ENCODE results near the gene PLEKHJ1.

- TF ChIP-seq, protein P1, sequence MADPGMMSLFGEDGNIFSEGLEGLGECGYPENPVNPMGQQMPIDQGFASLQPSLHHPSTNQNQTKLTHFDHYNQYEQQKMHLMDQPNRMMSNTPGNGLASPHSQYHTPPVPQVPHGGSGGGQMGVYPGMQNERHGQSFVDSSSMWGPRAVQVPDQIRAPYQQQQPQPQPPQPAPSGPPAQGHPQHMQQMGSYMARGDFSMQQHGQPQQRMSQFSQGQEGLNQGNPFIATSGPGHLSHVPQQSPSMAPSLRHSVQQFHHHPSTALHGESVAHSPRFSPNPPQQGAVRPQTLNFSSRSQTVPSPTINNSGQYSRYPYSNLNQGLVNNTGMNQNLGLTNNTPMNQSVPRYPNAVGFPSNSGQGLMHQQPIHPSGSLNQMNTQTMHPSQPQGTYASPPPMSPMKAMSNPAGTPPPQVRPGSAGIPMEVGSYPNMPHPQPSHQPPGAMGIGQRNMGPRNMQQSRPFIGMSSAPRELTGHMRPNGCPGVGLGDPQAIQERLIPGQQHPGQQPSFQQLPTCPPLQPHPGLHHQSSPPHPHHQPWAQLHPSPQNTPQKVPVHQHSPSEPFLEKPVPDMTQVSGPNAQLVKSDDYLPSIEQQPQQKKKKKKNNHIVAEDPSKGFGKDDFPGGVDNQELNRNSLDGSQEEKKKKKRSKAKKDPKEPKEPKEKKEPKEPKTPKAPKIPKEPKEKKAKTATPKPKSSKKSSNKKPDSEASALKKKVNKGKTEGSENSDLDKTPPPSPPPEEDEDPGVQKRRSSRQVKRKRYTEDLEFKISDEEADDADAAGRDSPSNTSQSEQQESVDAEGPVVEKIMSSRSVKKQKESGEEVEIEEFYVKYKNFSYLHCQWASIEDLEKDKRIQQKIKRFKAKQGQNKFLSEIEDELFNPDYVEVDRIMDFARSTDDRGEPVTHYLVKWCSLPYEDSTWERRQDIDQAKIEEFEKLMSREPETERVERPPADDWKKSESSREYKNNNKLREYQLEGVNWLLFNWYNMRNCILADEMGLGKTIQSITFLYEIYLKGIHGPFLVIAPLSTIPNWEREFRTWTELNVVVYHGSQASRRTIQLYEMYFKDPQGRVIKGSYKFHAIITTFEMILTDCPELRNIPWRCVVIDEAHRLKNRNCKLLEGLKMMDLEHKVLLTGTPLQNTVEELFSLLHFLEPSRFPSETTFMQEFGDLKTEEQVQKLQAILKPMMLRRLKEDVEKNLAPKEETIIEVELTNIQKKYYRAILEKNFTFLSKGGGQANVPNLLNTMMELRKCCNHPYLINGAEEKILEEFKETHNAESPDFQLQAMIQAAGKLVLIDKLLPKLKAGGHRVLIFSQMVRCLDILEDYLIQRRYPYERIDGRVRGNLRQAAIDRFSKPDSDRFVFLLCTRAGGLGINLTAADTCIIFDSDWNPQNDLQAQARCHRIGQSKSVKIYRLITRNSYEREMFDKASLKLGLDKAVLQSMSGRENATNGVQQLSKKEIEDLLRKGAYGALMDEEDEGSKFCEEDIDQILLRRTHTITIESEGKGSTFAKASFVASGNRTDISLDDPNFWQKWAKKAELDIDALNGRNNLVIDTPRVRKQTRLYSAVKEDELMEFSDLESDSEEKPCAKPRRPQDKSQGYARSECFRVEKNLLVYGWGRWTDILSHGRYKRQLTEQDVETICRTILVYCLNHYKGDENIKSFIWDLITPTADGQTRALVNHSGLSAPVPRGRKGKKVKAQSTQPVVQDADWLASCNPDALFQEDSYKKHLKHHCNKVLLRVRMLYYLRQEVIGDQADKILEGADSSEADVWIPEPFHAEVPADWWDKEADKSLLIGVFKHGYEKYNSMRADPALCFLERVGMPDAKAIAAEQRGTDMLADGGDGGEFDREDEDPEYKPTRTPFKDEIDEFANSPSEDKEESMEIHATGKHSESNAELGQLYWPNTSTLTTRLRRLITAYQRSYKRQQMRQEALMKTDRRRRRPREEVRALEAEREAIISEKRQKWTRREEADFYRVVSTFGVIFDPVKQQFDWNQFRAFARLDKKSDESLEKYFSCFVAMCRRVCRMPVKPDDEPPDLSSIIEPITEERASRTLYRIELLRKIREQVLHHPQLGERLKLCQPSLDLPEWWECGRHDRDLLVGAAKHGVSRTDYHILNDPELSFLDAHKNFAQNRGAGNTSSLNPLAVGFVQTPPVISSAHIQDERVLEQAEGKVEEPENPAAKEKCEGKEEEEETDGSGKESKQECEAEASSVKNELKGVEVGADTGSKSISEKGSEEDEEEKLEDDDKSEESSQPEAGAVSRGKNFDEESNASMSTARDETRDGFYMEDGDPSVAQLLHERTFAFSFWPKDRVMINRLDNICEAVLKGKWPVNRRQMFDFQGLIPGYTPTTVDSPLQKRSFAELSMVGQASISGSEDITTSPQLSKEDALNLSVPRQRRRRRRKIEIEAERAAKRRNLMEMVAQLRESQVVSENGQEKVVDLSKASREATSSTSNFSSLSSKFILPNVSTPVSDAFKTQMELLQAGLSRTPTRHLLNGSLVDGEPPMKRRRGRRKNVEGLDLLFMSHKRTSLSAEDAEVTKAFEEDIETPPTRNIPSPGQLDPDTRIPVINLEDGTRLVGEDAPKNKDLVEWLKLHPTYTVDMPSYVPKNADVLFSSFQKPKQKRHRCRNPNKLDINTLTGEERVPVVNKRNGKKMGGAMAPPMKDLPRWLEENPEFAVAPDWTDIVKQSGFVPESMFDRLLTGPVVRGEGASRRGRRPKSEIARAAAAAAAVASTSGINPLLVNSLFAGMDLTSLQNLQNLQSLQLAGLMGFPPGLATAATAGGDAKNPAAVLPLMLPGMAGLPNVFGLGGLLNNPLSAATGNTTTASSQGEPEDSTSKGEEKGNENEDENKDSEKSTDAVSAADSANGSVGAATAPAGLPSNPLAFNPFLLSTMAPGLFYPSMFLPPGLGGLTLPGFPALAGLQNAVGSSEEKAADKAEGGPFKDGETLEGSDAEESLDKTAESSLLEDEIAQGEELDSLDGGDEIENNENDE (IDR thresholded peaks at IDR 0.05; ENCODE audit: low read depth, low read length): no peak
- TF ChIP-seq FOXJ3 (CRISPR knock-in tag; IDR thresholded peaks at IDR 0.05): no peak
- no peak for TF ChIP-seq E2F1 (CRISPR knock-in tag; IDR thresholded peaks at IDR 0.05)
- TF ChIP-seq CTCF (IDR thresholded peaks at IDR 0.05 in 2 of 3, conservative IDR thresholded peaks at IDR 0.05 in 1 of 3; ENCODE audit: insufficient read depth in 2 of 3, low read depth in 1 of 3, low read length in 3 of 3): no peak
- no peak for TF ChIP-seq BRF1 (IDR thresholded peaks at IDR 0.05; ENCODE audit: borderline replicate concordance, extremely low read depth, insufficient read length)
- TF ChIP-seq, protein P2, sequence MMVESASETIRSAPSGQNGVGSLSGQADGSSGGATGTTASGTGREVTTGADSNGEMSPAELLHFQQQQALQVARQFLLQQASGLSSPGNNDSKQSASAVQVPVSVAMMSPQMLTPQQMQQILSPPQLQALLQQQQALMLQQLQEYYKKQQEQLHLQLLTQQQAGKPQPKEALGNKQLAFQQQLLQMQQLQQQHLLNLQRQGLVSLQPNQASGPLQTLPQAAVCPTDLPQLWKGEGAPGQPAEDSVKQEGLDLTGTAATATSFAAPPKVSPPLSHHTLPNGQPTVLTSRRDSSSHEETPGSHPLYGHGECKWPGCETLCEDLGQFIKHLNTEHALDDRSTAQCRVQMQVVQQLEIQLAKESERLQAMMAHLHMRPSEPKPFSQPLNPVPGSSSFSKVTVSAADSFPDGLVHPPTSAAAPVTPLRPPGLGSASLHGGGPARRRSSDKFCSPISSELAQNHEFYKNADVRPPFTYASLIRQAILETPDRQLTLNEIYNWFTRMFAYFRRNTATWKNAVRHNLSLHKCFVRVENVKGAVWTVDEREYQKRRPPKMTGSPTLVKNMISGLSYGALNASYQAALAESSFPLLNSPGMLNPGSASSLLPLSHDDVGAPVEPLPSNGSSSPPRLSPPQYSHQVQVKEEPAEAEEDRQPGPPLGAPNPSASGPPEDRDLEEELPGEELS (CRISPR knock-in tag; IDR thresholded peaks at IDR 0.05; ENCODE audit: borderline replicate concordance): no peak
- no peak for TF ChIP-seq NFE2L1 (tag; IDR thresholded peaks at IDR 0.05; ENCODE audit: borderline replicate concordance, low read depth)
- TF ChIP-seq TBP (optimal IDR thresholded peaks at IDR 0.05; ENCODE audit: low read depth, low read length): no peak
- no peak for TF ChIP-seq CBFB (CRISPR knock-in tag; IDR thresholded peaks at IDR 0.05)
Observed at GRCh38 chr19:2210206-2210605, 25.9 kb downstream of the PLEKHJ1 start.

Data from K562 (cell line).